Body of pancreas (tissue), 4 donors: Measurements from ENCODE around the gene GPRC5D. TPM values are rescaled to one million over a fixed set of nuclear protein-coding genes. Genes with fewer than 3 reads are reported as not detected.

Source experiments
- ATAC-seq: fragments of 150-250 bp; one replicate; pipeline ENCODE4 v1.9.1; 2016
- DNase-seq, 4 donors: peaks; one replicate each; pipeline ENCODE4 v3.0.0-alpha.2; 2019
- H3K27ac ChIP-seq, 4 donors: fragments of 200-600 bp; sonication (generic); 1 replicate in 3 of 4; 2 replicates in 1 of 4; pipeline versions ENCODE4 v1.5.1 to v1.6.1; 2016 to 2019; ENCODE audit warnings: mild to moderate bottlenecking in 1 of 4, mixed read lengths in 1 of 4, moderate library complexity in 1 of 4
- H3K27me3 ChIP-seq, 2 donors: fragments of 200-600 bp; sonication (generic); one replicate each; pipeline ENCODE4 v1.6.0; 2016; ENCODE audit warnings: mild to moderate bottlenecking in 1 of 2
- H3K36me3 ChIP-seq, 2 donors: fragments of 200-600 bp; sonication (generic); replicated peaks in 1 of 2; 2 replicates each; pipeline ENCODE4 v1.5.1; 2016; ENCODE audit warnings: low read depth in 2 of 2; ENCODE audit not compliant: insufficient read depth in 1 of 2
- H3K4me1 ChIP-seq: fragments of 200-600 bp; sonication (generic); one replicate; pipeline ENCODE4 v1.6.0; 2016
- H3K4me3 ChIP-seq, 2 donors: fragments of 200-600 bp; sonication (generic); 1 replicate in 1 of 2; 2 replicates in 1 of 2; pipeline ENCODE4 v1.5.1; 2016 to 2019
- H3K9me3 ChIP-seq, 3 donors: fragments of 200-600 bp; sonication (generic); 1 replicate in 2 of 3; 2 replicates in 1 of 3; pipeline ENCODE4 v1.5.1; 2016
- POLR2A ChIP-seq, 3 donors: fragments of 450-650 bp; IDR thresholded peaks; one replicate each; pipeline ENCODE4 v1.6.1; 2016; ENCODE audit warnings: antibody characterized with exemption in 3 of 3, mild to moderate bottlenecking in 2 of 3
- WGBS, 2 donors: methylation state at CpG; one replicate each; pipeline ENCODE4 v1.1.5; 2017; 5-methylcytosine and 5-hydroxymethylcytosine counted together
- intact Hi-C: fragments of 100-400 bp; cut with DNase I; formaldehyde crosslinking; loops from one replicate; pipeline ENCODE4 v1.15.1; 2023
- microRNA counts, 2 donors: library from miRNA; unstranded; fragments of <30 nt; microRNA quantifications; one replicate each; lab custom pipeline; 2017
- small RNA-seq: library from RNA; depleted of rRNA; stranded (forward); fragments of <200 nt; gene quantifications from one replicate; pipeline ENCODE3, GENCODE V24; 2016
- total RNA-seq, 2 donors: library from RNA; depleted of rRNA; stranded (reverse); fragments of >200 nt; gene quantifications; one replicate each; pipeline ENCODE4 v1.1.0, GENCODE V29; 2016
- TF ChIP-seq, protein P1 (sequence below), 7 experiments: fragments of 450-650 bp in 4 of 7; fragments of 200-600 bp in 3 of 7; sonication (generic) in 3 of 7; IDR thresholded peaks; one replicate each; pipeline ENCODE4 v1.5.1; 2016 to 2019; ENCODE audit warnings: antibody characterized with exemption in 7 of 7

GPRC5D gene
- total RNA-seq, 2 donors from 2014 or later: not detected

DNA sequence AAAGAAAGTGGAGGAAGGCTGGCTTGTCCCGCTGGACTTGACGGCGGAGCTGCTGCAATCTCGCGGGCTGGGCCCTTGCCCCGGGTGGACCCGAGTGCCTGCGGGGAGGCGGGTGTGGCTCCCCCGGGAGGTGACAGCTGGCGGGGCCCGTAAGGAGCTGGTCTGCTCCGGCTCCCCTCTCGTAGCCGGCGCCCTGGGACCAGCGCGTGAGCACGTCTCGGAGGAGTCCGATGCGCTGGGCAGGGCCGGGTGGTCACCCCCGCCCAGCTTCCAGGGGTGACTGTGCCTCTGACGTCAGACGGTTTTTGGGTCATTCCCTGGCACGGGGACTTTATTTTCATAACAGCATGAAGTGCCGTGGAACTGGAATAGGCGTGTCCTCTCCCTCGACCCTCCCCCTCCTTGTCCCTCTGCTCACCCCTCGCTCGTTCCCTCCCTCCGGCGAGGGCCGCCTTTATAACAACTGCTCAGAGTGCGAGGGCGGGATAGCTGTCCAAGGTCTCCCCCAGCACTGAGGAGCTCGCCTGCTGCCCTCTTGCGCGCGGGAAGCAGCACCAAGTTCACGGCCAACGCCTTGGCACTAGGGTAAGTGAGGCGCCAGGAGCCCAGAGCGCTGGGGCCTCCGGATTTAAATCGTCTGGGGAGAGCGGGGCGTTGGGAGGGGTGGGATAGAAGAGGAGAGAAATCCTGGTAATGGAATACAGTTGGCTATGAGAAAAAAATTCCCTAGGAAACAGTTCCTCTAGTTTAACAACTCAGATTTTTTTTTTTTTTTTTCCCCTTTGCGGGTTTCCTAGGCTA, 60.7 kb downstream of the GPRC5D start, which contains the start of gene GPRC5A:
Gene GPRC5A (plus strand): TSS at position 483 of the 801 bp plus-strand sequence. CDS start 16,688 bp downstream, outside the sequence.
- H3K4me3 ChIP-seq: peak within 1 kb of the TSS; percentile 7 to 40
- H3K27ac ChIP-seq: peak within 1 kb of the TSS; percentile 70 to 91 (median 84)
- peaks cover 23% of the 10 kb centered on the region for H3K4me1 ChIP-seq
- DNase-seq: peak; percentile 87 to 93 (median 90)
- H3K27me3 ChIP-seq: no peaks in the 10 kb centered on the region
- H3K36me3 ChIP-seq: no peaks in the 10 kb centered on the region
- H3K9me3 ChIP-seq: no peaks in the 10 kb centered on the region
- intact Hi-C loops: no loop called here
- peak; percentile 89 for ATAC-seq
- TF ChIP-seq, protein P1, sequence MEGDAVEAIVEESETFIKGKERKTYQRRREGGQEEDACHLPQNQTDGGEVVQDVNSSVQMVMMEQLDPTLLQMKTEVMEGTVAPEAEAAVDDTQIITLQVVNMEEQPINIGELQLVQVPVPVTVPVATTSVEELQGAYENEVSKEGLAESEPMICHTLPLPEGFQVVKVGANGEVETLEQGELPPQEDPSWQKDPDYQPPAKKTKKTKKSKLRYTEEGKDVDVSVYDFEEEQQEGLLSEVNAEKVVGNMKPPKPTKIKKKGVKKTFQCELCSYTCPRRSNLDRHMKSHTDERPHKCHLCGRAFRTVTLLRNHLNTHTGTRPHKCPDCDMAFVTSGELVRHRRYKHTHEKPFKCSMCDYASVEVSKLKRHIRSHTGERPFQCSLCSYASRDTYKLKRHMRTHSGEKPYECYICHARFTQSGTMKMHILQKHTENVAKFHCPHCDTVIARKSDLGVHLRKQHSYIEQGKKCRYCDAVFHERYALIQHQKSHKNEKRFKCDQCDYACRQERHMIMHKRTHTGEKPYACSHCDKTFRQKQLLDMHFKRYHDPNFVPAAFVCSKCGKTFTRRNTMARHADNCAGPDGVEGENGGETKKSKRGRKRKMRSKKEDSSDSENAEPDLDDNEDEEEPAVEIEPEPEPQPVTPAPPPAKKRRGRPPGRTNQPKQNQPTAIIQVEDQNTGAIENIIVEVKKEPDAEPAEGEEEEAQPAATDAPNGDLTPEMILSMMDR (IDR thresholded peaks at IDR 0.05): peak in 3 of 7 experiments; percentile 11 to 25 (median 16)
- peak; percentile 48 to 80 (median 77) for TF ChIP-seq POLR2A (IDR thresholded peaks at IDR 0.05)
- WGBS, 2 donors: 1 to 2% methylated on average over 19 to 45 of the region's 50 CpGs

MicroRNA genes within 50 kb of the gene (microRNA counts, 767-probe panel; counts per million panel counts)
- 0 to 736 counts per million in 2 donors for microRNA hsa-miR-614 (lab: Ali Mortazavi, UCI)

Small RNAs within 50 kb of the gene (small RNA-seq; reads per million reads assigned to genes)
- gene RF00604: not detected

Other genes with a start within 250 kb of the GPRC5D start
- 10 to 100 TPM; 11.9 to 28.3 TPM for gene CDKN1B, start 234.8 kb downstream of the GPRC5D start, total RNA-seq
- gene APOLD1, start 166.5 kb downstream of the GPRC5D start, total RNA-seq: 10 to 100 TPM; 10.1 to 23.4 TPM
- 10 to 100 TPM; 32.4 to 59.7 TPM for gene DDX47, start 138.8 kb downstream of the GPRC5D start, total RNA-seq
- gene GPRC5A, start 60.6 kb downstream of the GPRC5D start, total RNA-seq: 1 to 10 TPM; 1.6 to 6.5 TPM
- gene HEBP1, start 48.1 kb upstream of the GPRC5D start, total RNA-seq: 10 to 100 TPM; 19.4 to 28.8 TPM
- 1 to 10 TPM; 8.0 to 9.6 TPM for gene FAM234B, start 92.2 kb upstream of the GPRC5D start, total RNA-seq
- gene GSG1, start 151.5 kb upstream of the GPRC5D start, total RNA-seq: 1 to 10 TPM in 1 of 2 donors, under 1 TPM in 1; 0.66 to 2.1 TPM
- 10 to 100 TPM; 29.0 to 40.5 TPM for gene EMP1, start 244.6 kb upstream of the GPRC5D start, total RNA-seq